GM12878 (cell line): ENCODE measurements around the gene ZXDA. TPM values are rescaled to one million over a fixed set of nuclear protein-coding genes. Genes with fewer than 3 reads are reported as not detected.

Experiments
- ATAC-seq: fragments of 200-7000 bp; cut with Tn5 transposase; 3 replicates; pipeline ENCODE4 v1.9.1; 2020; ENCODE audit warnings: mild to moderate bottlenecking, moderate library complexity
- BruUV-seq: library from RNA; stranded (reverse); fragments of 400-500 nt; replicated peaks from 2 replicates; lab custom pipeline; 2021; lab: Mats Ljungman, UMichigan
- CTCF ChIA-PET: fragments of 300-600 bp; sonication (Branson Sonifier 250); formaldehyde crosslinking; extraction: SDS; loops from one replicate; lab custom pipeline; 2021; ENCODE audit warnings: inconsistent platforms; lab: Yijun Ruan, JAX
- POLR2A ChIA-PET: fragments of 350-600 bp; formaldehyde crosslinking; extraction: SDS; loops from one replicate; lab custom pipeline; 2021; ENCODE audit warnings: inconsistent platforms; lab: Charles Lee
- RAD21 ChIA-PET: fragments of 300-600 bp; sonication (Branson Sonifier 250); formaldehyde crosslinking; loops from one replicate; lab custom pipeline; 2023; ENCODE audit warnings: antibody characterized with exemption; ENCODE audit not compliant: unreplicated experiment; lab: Charles Lee
- SMC1A ChIA-PET: fragments of 300-600 bp; sonication (Branson Sonifier 250); formaldehyde crosslinking; loops from one replicate; lab custom pipeline; 2023; ENCODE audit not compliant: unreplicated experiment, uncharacterized antibody; lab: Charles Lee
- DNase-seq: peaks from one replicate; pipeline ENCODE4 v3.0.0-alpha.2; 2011; ENCODE audit warnings: low read depth, low spot score
- FAIRE-seq: peaks from 3 replicates; lab custom pipeline; 2011; peaks lifted over from hg19 to GRCh38; lab: Jason Lieb, UNC
- H2AFZ ChIP-seq: 2 replicates; pipeline ENCODE4 v1.6.0; 2011; ENCODE audit warnings: low read depth, low read length, control low read depth; ENCODE audit not compliant: control insufficient read depth
- H3K27ac ChIP-seq: 2 replicates; pipeline ENCODE4 v1.5.1; 2011; ENCODE audit warnings: control low read depth; ENCODE audit not compliant: control insufficient read depth, insufficient read depth
- H3K27me3 ChIP-seq, 2 experiments: replicated peaks in 1 of 2; 2 replicates each; pipeline versions ENCODE4 v1.6.0 to v1.6.1; 2011; ENCODE audit warnings: low read length in 1 of 2; ENCODE audit not compliant: control insufficient read depth in 2 of 2, insufficient read depth in 2 of 2
- H3K36me3 ChIP-seq, 2 experiments: 2 replicates each; pipeline ENCODE4 v1.5.1; 2011; ENCODE audit warnings: low read length in 1 of 2; ENCODE audit not compliant: control insufficient read depth in 2 of 2, insufficient read depth in 2 of 2
- H3K4me1 ChIP-seq: 2 replicates; pipeline ENCODE4 v1.6.1; 2011; ENCODE audit warnings: mild to moderate bottlenecking, low read length, moderate library complexity, mixed read lengths; ENCODE audit not compliant: control insufficient read depth, insufficient read depth
- H3K4me2 ChIP-seq: 2 replicates; pipeline ENCODE4 v1.6.0; 2011; ENCODE audit warnings: control low read depth; ENCODE audit not compliant: control insufficient read depth, insufficient read depth
- H3K4me3 ChIP-seq: fragments of 200-600 bp; sonication (generic); 2 replicates; pipeline ENCODE4 v1.5.1; 2016
- H3K79me2 ChIP-seq: 2 replicates; pipeline ENCODE4 v1.6.0; 2011; ENCODE audit warnings: low read length; ENCODE audit not compliant: control insufficient read depth, insufficient read depth
- H3K9ac ChIP-seq: 2 replicates; pipeline ENCODE4 v1.8.0; 2011; ENCODE audit warnings: low read length, control low read depth, mixed read lengths; ENCODE audit not compliant: control insufficient read depth, insufficient read depth
- H3K9me3 ChIP-seq: replicated peaks from 3 replicates; pipeline ENCODE4 v1.5.1; 2011; ENCODE audit warnings: mild to moderate bottlenecking, low read length; ENCODE audit not compliant: control insufficient read depth, insufficient read depth
- H4K20me1 ChIP-seq: 2 replicates; pipeline ENCODE4 v1.6.0; 2011; ENCODE audit not compliant: control insufficient read depth, insufficient read depth
- ASH2L ChIP-seq: fragments of 300-600, 200-600 bp; sonication (generic); IDR thresholded peaks from 2 replicates; pipeline ENCODE4 v1.6.1; 2017; ENCODE audit warnings: low read depth, mild to moderate bottlenecking, borderline replicate concordance
- CEBPB ChIP-seq, 2 experiments: fragments of 150-350 bp in 1 of 2; IDR thresholded peaks; 2 replicates each; pipeline ENCODE4 v1.6.1; 2012 to 2014; ENCODE audit warnings: low read depth in 2 of 2, low read length in 2 of 2, borderline replicate concordance in 1 of 2, inconsistent platforms in 1 of 2
- EZH2 ChIP-seq: IDR thresholded peaks from 2 replicates; pipeline ENCODE4 v1.6.1; 2012; ENCODE audit warnings: low read depth, mild to moderate bottlenecking, control low read depth, inconsistent platforms, low read length, borderline replicate concordance; ENCODE audit not compliant: control insufficient read depth
- HCFC1 ChIP-seq: fragments of 150-350 bp; IDR thresholded peaks from 2 replicates; pipeline ENCODE4 v1.6.1; 2014; ENCODE audit warnings: low read length
- NFXL1 ChIP-seq: fragments of 450-650 bp; IDR thresholded peaks from 2 replicates; pipeline ENCODE4 v1.6.1; 2017; ENCODE audit warnings: antibody characterized with exemption, mild to moderate bottlenecking, borderline replicate concordance
- NR2C1 ChIP-seq: fragments of 450-650 bp; IDR thresholded peaks from 2 replicates; pipeline ENCODE4 v1.6.1; 2017; ENCODE audit warnings: antibody characterized with exemption, mild to moderate bottlenecking, moderate library complexity
- RAD21 ChIP-seq: IDR thresholded peaks from 2 replicates; pipeline ENCODE4 v1.6.1; 2011; ENCODE audit warnings: mild to moderate bottlenecking, low read depth, low read length, moderate library complexity; ENCODE audit not compliant: insufficient read depth
- SMAD1 ChIP-seq: fragments of 450-650 bp; IDR thresholded peaks from 2 replicates; pipeline ENCODE4 v1.6.1; 2018; ENCODE audit warnings: mild to moderate bottlenecking, low read depth; ENCODE audit not compliant: partially characterized antibody
- SPI1 ChIP-seq: IDR thresholded peaks from 2 replicates; pipeline ENCODE4 v1.6.1; 2011; ENCODE audit warnings: low read depth, mild to moderate bottlenecking, low read length, moderate library complexity, borderline replicate concordance; ENCODE audit not compliant: insufficient read depth
- ZNF384 ChIP-seq: IDR thresholded peaks from 2 replicates; pipeline ENCODE4 v1.6.1; 2012; ENCODE audit warnings: low read depth, mild to moderate bottlenecking, low read length, improper control_type of control experiment, borderline replicate concordance
- WGBS: methylation state at CpG from one replicate; pipeline ENCODE4 v1.1.6; 2016; ENCODE audit warnings: low lambda C conversion rate; ENCODE audit not compliant: insufficient replicate concordance, insufficient coverage; ENCODE audit errors: missing lambda C conversion rate; 5-methylcytosine and 5-hydroxymethylcytosine counted together
- in situ Hi-C: fragments of 300-500 bp; cut with MboI; formaldehyde crosslinking; loops from 9 replicates; pipeline ENCODE4 v1.14.3; 2018; ENCODE audit warnings: mixed read lengths
- intact Hi-C: fragments of 100-400 bp; cut with micrococcal nuclease; formaldehyde crosslinking; loops from one replicate; pipeline ENCODE4 v1.14.2; 2022; ENCODE audit not compliant: unreplicated experiment
- polyA plus RNA-seq, 11 experiments: library from polyadenylated mRNA; depleted of rRNA in 4 of 11; unstranded in 6 of 11; stranded (reverse) in 5 of 11; fragments of >200 nt; fragmentation: Nextera tagmentation in 4 of 11; fragmentation: Illumina TruSeq in 1 of 11; extraction: Ambion mirVana in 4 of 11; extraction: Trizol in 1 of 11; gene quantifications; 1 replicate in 1 of 11; 2 replicates in 10 of 11; pipeline versions ENCODE4 v1.2.1 to v1.2.3, GENCODE V29; 2011 to 2016; ENCODE audit warnings: inconsistent platforms in 2 of 11, missing spikeins in 2 of 11, low read depth in 1 of 11
- total RNA-seq, 4 experiments: library from RNA; depleted of rRNA in 3 of 4; stranded (reverse); fragments of >200 nt in 3 of 4; fragmentation: Illumina TruSeq in 1 of 4; extraction: Trizol in 1 of 4; gene quantifications; 2 replicates each; pipeline versions ENCODE4 v1.2.1 to v1.2.3, GENCODE V29; 2013 to 2021
- TF ChIP-seq, protein P1 (sequence below): fragments of 450-650 bp; formaldehyde crosslinking; IDR thresholded peaks from 2 replicates; pipeline ENCODE4 v1.5.0; 2022; ENCODE audit warnings: mild to moderate bottlenecking, missing genetic modification characterization
- TF ChIP-seq, protein P2 (sequence below): IDR thresholded peaks from 2 replicates; pipeline ENCODE4 v1.6.1; 2011; ENCODE audit warnings: low read depth, low read length, improper control_type of control experiment, borderline replicate concordance
- TF ChIP-seq, protein P3 (sequence below): fragments of 450-650 bp; IDR thresholded peaks from 2 replicates; pipeline ENCODE4 v1.6.1; 2016; ENCODE audit warnings: mild to moderate bottlenecking
- TF ChIP-seq, protein P4 (sequence below): IDR thresholded peaks from 2 replicates; pipeline ENCODE4 v1.6.1; 2012; ENCODE audit warnings: low read depth, low read length, improper control_type of control experiment

Gene ZXDA
- total and polyA plus RNA-seq, 10 of the 15 experiments (the other 5 are each of a cell fraction or from before 2014, with no cell fraction given), result 0.10 to 2.8 (median 0.99) TPM

- SMC1A ChIA-PET, result no interaction called here
- POLR2A ChIA-PET, result no interaction called here
- Histone ChIP-seq H3K9ac (no peak overlapping the region), H3K9me3 (no peaks in the 10 kb centered on the region), H3K79me2 (no peaks in the 10 kb centered on the region), H2AFZ (no peak overlapping the region), H3K4me2 (no peak overlapping the region), H3K4me3 (no peak overlapping the region), H3K36me3 (no peaks in the 10 kb centered on the region), H3K27ac (no peak overlapping the region), H3K4me1 (no peaks in the 10 kb centered on the region), H4K20me1 (no peaks in the 10 kb centered on the region), H3K27me3 (no peaks in the 10 kb centered on the region)
- no peak for DNase-seq
- no peak for FAIRE-seq
- RAD21 ChIA-PET, result no interaction called here
- no peak for ATAC-seq
- CTCF ChIA-PET, result no interaction called here
- no TSS peak for BruUV-seq
- in situ Hi-C loops (loop anchor here (25.0 kb wide), 1 partner anchor 335 kb away; no protein-coding TSS in a partner anchor), intact Hi-C loops (no loop called here)
- 0% methylated on average over 1 of the region's 1 CpG for WGBS
- TF ChIP-seq RAD21 (no peak), EZH2 (no peak), ZNF384 (no peak), NFXL1 (no peak), SMAD1 (no peak), SPI1 (no peak), ASH2L (no peak), CEBPB (IDR thresholded peaks at IDR 0.05; ENCODE audit: borderline replicate concordance in 1 of 2, low read depth in 2 of 2, low read length in 2 of 2) (no peak), NR2C1 (no peak), HCFC1 (no peak)
- TF ChIP-seq, protein P1, sequence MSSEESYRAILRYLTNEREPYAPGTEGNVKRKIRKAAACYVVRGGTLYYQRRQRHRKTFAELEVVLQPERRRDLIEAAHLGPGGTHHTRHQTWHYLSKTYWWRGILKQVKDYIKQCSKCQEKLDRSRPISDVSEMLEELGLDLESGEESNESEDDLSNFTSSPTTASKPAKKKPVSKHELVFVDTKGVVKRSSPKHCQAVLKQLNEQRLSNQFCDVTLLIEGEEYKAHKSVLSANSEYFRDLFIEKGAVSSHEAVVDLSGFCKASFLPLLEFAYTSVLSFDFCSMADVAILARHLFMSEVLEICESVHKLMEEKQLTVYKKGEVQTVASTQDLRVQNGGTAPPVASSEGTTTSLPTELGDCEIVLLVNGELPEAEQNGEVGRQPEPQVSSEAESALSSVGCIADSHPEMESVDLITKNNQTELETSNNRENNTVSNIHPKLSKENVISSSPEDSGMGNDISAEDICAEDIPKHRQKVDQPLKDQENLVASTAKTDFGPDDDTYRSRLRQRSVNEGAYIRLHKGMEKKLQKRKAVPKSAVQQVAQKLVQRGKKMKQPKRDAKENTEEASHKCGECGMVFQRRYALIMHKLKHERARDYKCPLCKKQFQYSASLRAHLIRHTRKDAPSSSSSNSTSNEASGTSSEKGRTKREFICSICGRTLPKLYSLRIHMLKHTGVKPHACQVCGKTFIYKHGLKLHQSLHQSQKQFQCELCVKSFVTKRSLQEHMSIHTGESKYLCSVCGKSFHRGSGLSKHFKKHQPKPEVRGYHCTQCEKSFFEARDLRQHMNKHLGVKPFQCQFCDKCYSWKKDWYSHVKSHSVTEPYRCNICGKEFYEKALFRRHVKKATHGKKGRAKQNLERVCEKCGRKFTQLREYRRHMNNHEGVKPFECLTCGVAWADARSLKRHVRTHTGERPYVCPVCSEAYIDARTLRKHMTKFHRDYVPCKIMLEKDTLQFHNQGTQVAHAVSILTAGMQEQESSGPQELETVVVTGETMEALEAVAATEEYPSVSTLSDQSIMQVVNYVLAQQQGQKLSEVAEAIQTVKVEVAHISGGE (CRISPR knock-in tag), result no peak
- TF ChIP-seq, protein P2, sequence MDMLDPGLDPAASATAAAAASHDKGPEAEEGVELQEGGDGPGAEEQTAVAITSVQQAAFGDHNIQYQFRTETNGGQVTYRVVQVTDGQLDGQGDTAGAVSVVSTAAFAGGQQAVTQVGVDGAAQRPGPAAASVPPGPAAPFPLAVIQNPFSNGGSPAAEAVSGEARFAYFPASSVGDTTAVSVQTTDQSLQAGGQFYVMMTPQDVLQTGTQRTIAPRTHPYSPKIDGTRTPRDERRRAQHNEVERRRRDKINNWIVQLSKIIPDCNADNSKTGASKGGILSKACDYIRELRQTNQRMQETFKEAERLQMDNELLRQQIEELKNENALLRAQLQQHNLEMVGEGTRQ, result no peak
- TF ChIP-seq, protein P3, sequence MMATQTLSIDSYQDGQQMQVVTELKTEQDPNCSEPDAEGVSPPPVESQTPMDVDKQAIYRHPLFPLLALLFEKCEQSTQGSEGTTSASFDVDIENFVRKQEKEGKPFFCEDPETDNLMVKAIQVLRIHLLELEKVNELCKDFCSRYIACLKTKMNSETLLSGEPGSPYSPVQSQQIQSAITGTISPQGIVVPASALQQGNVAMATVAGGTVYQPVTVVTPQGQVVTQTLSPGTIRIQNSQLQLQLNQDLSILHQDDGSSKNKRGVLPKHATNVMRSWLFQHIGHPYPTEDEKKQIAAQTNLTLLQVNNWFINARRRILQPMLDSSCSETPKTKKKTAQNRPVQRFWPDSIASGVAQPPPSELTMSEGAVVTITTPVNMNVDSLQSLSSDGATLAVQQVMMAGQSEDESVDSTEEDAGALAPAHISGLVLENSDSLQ, result no peak
- TF ChIP-seq, protein P4, sequence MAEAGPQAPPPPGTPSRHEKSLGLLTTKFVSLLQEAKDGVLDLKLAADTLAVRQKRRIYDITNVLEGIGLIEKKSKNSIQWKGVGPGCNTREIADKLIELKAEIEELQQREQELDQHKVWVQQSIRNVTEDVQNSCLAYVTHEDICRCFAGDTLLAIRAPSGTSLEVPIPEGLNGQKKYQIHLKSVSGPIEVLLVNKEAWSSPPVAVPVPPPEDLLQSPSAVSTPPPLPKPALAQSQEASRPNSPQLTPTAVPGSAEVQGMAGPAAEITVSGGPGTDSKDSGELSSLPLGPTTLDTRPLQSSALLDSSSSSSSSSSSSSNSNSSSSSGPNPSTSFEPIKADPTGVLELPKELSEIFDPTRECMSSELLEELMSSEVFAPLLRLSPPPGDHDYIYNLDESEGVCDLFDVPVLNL, result no peak
Measured at GRCh38 chrX:57952320-57952678, 42.0 kb upstream of the ZXDA start.
